Hepatocyte (in vitro differentiated cells): ENCODE results near the gene DKK1. TPM values are rescaled to one million over a fixed set of nuclear protein-coding genes. Genes with fewer than 3 reads are reported as not detected.

Source experiments
- DNase-seq: peaks from one replicate; pipeline ENCODE4 v3.0.0-alpha.2; 2016; ENCODE audit warnings: low spot score
- H2AFZ ChIP-seq: fragments of 200-600 bp; sonication (generic); 2 replicates; pipeline ENCODE4 v1.6.0; 2016; ENCODE audit warnings: antibody characterized with exemption, mild to moderate bottlenecking
- H3K27ac ChIP-seq: fragments of 200-600 bp; sonication (generic); 2 replicates; pipeline ENCODE4 v1.5.1; 2016; ENCODE audit warnings: mild to moderate bottlenecking
- H3K27me3 ChIP-seq: fragments of 200-600 bp; sonication (generic); 2 replicates; pipeline ENCODE4 v1.6.1; 2016
- H3K36me3 ChIP-seq: fragments of 200-600 bp; sonication (generic); replicated peaks from 2 replicates; pipeline ENCODE4 v1.5.1; 2016; ENCODE audit warnings: low read depth; ENCODE audit not compliant: insufficient read depth
- H3K4me1 ChIP-seq: fragments of 200-600 bp; sonication (generic); 2 replicates; pipeline ENCODE4 v1.5.1; 2016; ENCODE audit warnings: mild to moderate bottlenecking, moderate library complexity; ENCODE audit not compliant: insufficient read depth
- H3K4me2 ChIP-seq: fragments of 200-600 bp; sonication (generic); 2 replicates; pipeline ENCODE4 v1.6.0; 2016
- H3K4me3 ChIP-seq: fragments of 200-600 bp; sonication (generic); 2 replicates; pipeline ENCODE4 v1.5.1; 2016; ENCODE audit warnings: mild to moderate bottlenecking
- H3K79me2 ChIP-seq: fragments of 200-600 bp; sonication (generic); 2 replicates; pipeline ENCODE4 v1.6.0; 2017; ENCODE audit warnings: mild to moderate bottlenecking
- H3K9me2 ChIP-seq: fragments of 200-600 bp; sonication (generic); replicated peaks from 2 replicates; pipeline ENCODE4 v1.6.0; 2017; ENCODE audit warnings: mild to moderate bottlenecking; ENCODE audit not compliant: insufficient read depth
- H3K9me3 ChIP-seq: fragments of 200-600 bp; sonication (generic); 2 replicates; pipeline ENCODE4 v1.5.1; 2016; ENCODE audit warnings: low read depth, mild to moderate bottlenecking
- H4K20me1 ChIP-seq: fragments of 200-600 bp; sonication (generic); 2 replicates; pipeline ENCODE4 v1.6.0; 2016; ENCODE audit warnings: mild to moderate bottlenecking; ENCODE audit not compliant: insufficient read depth, poor library complexity, severe bottlenecking
- CTCF ChIP-seq: fragments of 200-600 bp; sonication (generic); IDR thresholded peaks from 2 replicates; pipeline ENCODE4 v1.5.1; 2016; ENCODE audit warnings: antibody characterized with exemption, mild to moderate bottlenecking; ENCODE audit not compliant: poor library complexity
- EZH2 ChIP-seq: fragments of 200-600 bp; sonication (generic); IDR thresholded peaks from 2 replicates; pipeline ENCODE4 v1.6.1; 2016; ENCODE audit warnings: antibody characterized with exemption, mild to moderate bottlenecking, borderline replicate concordance
- EZH2phosphoT487 ChIP-seq: fragments of 200-600 bp; sonication (generic); IDR thresholded peaks from one replicate; pipeline ENCODE4 v1.6.1; 2018; ENCODE audit warnings: antibody characterized with exemption, mild to moderate bottlenecking, low read depth, moderate library complexity; ENCODE audit not compliant: unreplicated experiment, severe bottlenecking
- WGBS: methylation state at CpG from one replicate; pipeline ENCODE4 v1.1.6; 2016; ENCODE audit warnings: low lambda C conversion rate; ENCODE audit errors: missing lambda C conversion rate; 5-methylcytosine and 5-hydroxymethylcytosine counted together
- polyA plus RNA-seq: library from polyadenylated mRNA; unstranded; fragments of >200 nt; fragmentation: Nextera tagmentation; extraction: Ambion mirVana; gene quantifications from 2 replicates; pipeline ENCODE4 v1.2.1, GENCODE V29; 2016
- total RNA-seq: library from RNA; depleted of rRNA; stranded (reverse); fragments of >200 nt; gene quantifications from 2 replicates; pipeline ENCODE4 v1.2.3, GENCODE V29; 2014

Gene DKK1
- total and polyA plus RNA-seq, 2 experiments from 2014 or later = 40.3 to 62.4 TPM

DNA sequence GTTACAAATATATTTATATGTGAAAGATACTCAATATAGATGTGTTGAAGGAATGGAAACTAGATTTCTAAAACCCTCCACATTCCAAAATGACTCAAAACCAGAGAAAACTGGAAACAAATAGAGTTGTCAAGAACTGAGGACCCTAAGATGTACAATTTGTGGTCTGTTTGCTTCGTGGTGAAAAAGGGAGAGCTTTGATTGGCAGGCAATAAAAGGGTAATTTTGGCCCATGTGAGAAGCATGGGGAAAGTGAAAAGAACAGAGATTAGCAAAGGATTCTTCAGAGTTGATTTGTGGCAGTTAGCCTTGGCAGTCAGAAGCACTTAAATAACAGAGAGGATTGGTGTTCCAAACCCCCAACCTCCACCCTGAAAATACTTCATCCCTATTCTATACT is 37.1 kb upstream of the DKK1 start:
- DNase-seq = no peak
- Histone ChIP-seq H3K4me2 (no peak overlapping the region), H3K27ac (no peak overlapping the region), H3K4me1 (no peaks in the 10 kb centered on the region), H3K9me3 (no peaks in the 10 kb centered on the region), H4K20me1 (no peaks in the 10 kb centered on the region), H3K4me3 (no peak overlapping the region), H3K79me2 (no peaks in the 10 kb centered on the region), H3K36me3 (no peaks in the 10 kb centered on the region), H3K9me2 (no peaks in the 10 kb centered on the region), H2AFZ (no peak overlapping the region), H3K27me3 (no peaks in the 10 kb centered on the region)
- 45% methylated on average over 1 of the region's 1 CpG for WGBS
- no peak for TF ChIP-seq CTCF

GRCh38 chr10:52279546-52279945 is 34.5 kb upstream of the DKK1 start:
- H3K27ac ChIP-seq = no peak overlapping the region
- H3K79me2 ChIP-seq = no peaks in the 10 kb centered on the region
- H3K4me3 ChIP-seq = no peak overlapping the region
- H3K27me3 ChIP-seq = no peaks in the 10 kb centered on the region
- no peaks in the 10 kb centered on the region for H3K36me3 ChIP-seq
- no peaks in the 10 kb centered on the region for H4K20me1 ChIP-seq
- TF ChIP-seq CTCF = no peak
- TF ChIP-seq EZH2 = no peak
- TF ChIP-seq EZH2phosphoT487 = no peak
- H3K9me2 ChIP-seq = no peaks in the 10 kb centered on the region
- H3K4me1 ChIP-seq = no peaks in the 10 kb centered on the region
- no peak overlapping the region for H2AFZ ChIP-seq
- H3K9me3 ChIP-seq = no peaks in the 10 kb centered on the region
- DNase-seq = no peak
- 92% methylated on average over 3 of the region's 3 CpGs for WGBS
- H3K4me2 ChIP-seq = no peak overlapping the region

- WGBS = 97% methylated on average over 1 of the region's 1 CpG
- H3K27ac ChIP-seq = no peak overlapping the region
- H3K79me2 ChIP-seq = no peaks in the 10 kb centered on the region
- DNase-seq = no peak
- H3K4me3 ChIP-seq = no peak overlapping the region
- no peaks in the 10 kb centered on the region for H3K9me3 ChIP-seq
- no peaks in the 10 kb centered on the region for H4K20me1 ChIP-seq
- TF ChIP-seq CTCF (no peak), EZH2 (no peak), EZH2phosphoT487 (no peak)
- no peaks in the 10 kb centered on the region for H3K4me1 ChIP-seq
- no peaks in the 10 kb centered on the region for H3K27me3 ChIP-seq
- H3K4me2 ChIP-seq = no peak overlapping the region
- H3K36me3 ChIP-seq = no peaks in the 10 kb centered on the region
- H2AFZ ChIP-seq = no peak overlapping the region
- no peaks in the 10 kb centered on the region for H3K9me2 ChIP-seq
These were observed 34.0 kb upstream of the DKK1 start for GRCh38 chr10:52280051-52280450.

GRCh38 chr10:52283174-52283573 is 30.9 kb upstream of the DKK1 start:
- H3K9me3 ChIP-seq = no peaks in the 10 kb centered on the region
- no peaks in the 10 kb centered on the region for H3K27me3 ChIP-seq
- H4K20me1 ChIP-seq = no peaks in the 10 kb centered on the region
- TF ChIP-seq CTCF = no peak
- no peak for TF ChIP-seq EZH2
- 90% methylated on average over 2 of the region's 2 CpGs for WGBS
- H2AFZ ChIP-seq = no peak overlapping the region
- no peaks in the 10 kb centered on the region for H3K36me3 ChIP-seq
- H3K4me1 ChIP-seq = no peaks in the 10 kb centered on the region
- H3K4me3 ChIP-seq = no peak overlapping the region
- H3K27ac ChIP-seq = no peak overlapping the region
- DNase-seq = no peak
- H3K4me2 ChIP-seq = no peak overlapping the region
- no peaks in the 10 kb centered on the region for H3K79me2 ChIP-seq
- H3K9me2 ChIP-seq = no peaks in the 10 kb centered on the region
